GM19099 (cell line): Measurements from ENCODE around the gene TAS2R9.

ENCODE experiments used
- POLR2A ChIP-seq: IDR thresholded peaks from 3 replicates; pipeline ENCODE4 v1.6.1; 2011; ENCODE audit warnings: low read depth; ENCODE audit not compliant: insufficient read length; ENCODE audit errors: extremely low read depth

TAS2R9 gene, protein sequence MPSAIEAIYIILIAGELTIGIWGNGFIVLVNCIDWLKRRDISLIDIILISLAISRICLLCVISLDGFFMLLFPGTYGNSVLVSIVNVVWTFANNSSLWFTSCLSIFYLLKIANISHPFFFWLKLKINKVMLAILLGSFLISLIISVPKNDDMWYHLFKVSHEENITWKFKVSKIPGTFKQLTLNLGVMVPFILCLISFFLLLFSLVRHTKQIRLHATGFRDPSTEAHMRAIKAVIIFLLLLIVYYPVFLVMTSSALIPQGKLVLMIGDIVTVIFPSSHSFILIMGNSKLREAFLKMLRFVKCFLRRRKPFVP

DNA sequence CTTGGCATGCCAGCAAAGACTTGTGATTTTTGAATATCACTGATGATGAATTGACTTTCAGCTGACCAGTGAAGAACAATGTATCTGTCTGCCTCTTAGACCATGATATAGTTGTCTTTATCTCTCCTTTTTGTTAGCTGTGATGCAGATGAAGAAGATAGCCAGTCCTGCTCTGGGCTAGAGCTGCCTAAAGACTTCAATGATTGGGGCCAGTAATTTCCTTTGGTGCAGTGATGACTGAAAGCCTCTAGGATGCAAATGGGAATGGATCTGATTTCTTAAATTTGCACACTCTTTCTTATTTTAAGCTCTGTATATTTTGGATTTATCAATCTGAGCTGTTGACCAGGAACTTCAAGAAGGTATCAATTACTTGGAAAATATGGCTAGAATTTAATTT, at the start of gene TAS2R9:
TSS of gene TAS2R9 (minus strand) at position 101 of the 400 bp plus-strand sequence. CDS start at position 8, 93 bp downstream.
- no peak for TF ChIP-seq POLR2A

DNA sequence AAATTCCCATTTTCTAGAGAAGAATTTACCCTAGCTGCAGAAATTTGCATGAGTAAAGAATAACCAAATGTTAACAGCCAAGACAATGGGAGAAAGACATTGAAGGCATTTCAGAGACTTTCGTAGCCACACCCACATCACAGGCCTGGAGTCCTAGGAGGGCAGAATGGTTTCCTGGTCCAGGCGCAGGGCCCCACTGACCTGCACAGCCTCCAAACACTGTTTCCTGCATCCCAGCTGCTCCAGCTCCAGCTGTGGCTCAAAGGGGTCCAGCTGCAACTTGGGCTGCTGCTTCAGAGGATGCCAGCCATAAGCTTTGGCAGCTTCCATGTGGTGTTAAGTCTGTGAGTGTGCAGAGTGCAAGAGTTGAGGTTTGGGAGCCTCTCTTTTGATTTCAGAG, 45.8 kb upstream of the TAS2R9 start:
- TF ChIP-seq POLR2A = no peak

DNA sequence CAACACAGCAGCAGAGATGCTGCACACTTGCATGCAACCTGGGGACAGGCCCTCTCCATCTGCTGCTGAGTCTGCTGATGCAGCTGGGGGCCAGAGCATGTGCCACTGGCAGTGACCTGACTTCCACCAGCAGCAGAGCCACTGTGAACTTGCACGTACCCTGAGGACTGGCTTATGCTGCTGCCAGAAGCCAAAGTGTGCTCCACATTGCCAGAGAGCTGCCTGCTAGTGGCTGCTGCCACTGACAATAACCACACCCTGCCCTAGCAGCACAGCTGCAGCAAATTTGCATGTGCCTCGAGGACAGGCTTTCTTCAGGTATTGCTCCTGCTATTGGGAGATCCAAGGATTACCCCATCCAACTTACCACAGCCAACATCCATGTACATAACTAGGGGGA, 43.8 kb upstream of the TAS2R9 start:
- no peak for TF ChIP-seq POLR2A

DNA sequence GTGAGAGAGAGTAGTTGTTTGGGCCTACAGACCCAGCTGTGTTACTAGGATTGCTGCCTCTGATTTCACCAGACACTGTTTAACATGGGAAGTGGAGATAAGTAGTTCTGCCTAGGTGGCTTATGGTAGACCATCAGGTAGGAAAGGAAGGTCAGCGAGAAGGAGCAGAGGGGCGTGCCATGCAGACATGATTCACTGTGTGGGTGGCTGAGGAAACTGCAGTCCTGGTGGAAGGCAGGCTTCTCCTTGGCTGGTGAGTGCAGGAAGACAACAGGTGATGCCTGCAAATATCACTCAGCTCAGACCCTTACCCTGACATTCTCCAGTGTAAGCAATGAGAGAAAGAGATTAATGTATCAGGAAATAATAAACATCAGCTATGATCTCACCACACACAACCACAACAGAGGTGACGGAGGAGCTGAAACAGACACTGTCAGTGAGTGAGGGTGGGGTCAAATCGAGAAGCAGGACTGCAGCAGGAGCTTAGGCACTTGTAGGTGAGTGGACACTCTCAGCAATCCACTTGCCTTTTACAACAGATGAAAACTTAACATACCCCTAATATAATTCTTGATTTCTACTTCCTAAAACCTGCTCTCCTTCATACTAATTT, 41.4 kb upstream of the TAS2R9 start:
- no peak for TF ChIP-seq POLR2A

DNA sequence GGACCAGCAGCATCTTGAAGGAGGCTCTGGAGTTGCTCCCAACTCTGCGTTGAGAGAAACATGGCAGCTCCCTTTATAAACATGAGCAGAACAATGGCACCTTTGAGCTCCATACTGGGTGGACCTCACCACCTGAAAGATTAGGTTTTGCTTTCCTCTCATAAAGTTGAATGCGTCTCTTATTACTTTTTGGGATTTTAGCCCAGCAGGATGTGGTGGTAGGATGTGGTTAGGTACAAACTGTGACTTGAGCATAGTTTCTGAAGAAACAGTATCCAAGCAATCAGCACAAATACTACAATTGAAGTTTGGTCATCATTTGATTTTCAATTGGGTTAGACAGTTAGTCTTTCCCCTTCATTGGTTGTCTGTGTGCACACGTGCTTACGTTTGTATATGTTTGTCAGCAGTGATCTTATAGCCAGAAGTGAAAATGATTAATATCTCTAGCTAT, 39.5 kb upstream of the TAS2R9 start, which contains the start of gene PRR4:
TSS of gene PRR4 (minus strand) at position 51 of the 454 bp plus-strand sequence. CDS start at position 13, 38 bp downstream.
- TF ChIP-seq POLR2A = no peak

DNA sequence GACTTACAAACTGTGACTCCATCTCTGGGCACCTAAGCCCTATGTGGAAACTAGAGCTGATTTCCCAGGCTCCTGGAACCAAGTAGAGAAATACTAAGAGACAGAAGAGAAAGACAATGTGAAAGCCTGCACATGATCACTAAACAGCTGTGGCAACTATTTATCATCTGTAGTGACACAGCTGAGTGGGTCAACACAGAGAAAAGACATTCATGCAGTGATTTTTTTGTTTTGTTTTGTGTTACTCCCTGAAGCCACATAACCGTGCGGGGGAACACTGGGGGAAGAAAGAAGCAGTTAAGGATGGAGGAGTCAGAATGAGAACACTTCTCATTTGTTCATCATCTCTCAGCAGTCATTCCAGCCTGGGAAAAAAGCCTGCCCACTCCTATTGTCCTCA, 37.8 kb upstream of the TAS2R9 start:
- TF ChIP-seq POLR2A = no peak

DNA sequence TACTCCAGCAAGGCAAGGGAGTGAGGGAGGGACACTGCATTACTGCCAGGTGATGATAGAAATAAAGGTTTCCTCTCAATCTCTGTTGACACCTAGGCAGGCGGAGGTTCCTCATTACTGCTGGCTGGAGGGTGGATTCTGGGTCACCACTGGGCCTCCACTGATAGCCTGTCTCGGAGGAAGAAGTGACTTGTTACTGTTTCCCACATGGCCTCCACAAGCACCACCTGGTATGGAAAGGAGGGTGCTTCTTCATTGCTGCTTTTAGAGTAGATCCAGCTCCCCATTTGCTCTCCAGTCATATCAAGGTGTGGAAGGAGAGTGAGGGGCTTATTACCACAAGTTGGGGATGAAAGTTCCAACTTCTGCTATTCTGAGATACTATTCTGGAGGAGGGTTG, 32.9 kb upstream of the TAS2R9 start:
- no peak for TF ChIP-seq POLR2A

DNA sequence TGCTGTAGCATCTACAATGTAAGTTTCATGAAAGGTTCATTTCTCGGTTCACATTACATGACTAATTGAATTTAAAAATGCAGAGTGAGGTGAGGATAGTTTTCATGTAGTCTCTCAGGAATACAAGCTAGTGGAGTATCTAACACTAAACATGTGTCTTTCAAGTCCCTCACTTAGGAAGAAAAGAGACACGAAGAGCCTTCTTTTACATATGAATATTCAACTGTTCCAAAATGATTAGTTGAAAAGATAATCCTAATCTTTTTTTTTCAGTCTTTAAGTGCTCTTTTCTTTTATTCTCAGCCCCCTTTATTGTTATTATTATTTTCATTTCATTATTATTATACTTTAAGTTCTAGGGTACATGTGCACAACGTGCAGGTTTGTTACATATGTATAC, 28.5 kb upstream of the TAS2R9 start:
- no peak for TF ChIP-seq POLR2A

DNA sequence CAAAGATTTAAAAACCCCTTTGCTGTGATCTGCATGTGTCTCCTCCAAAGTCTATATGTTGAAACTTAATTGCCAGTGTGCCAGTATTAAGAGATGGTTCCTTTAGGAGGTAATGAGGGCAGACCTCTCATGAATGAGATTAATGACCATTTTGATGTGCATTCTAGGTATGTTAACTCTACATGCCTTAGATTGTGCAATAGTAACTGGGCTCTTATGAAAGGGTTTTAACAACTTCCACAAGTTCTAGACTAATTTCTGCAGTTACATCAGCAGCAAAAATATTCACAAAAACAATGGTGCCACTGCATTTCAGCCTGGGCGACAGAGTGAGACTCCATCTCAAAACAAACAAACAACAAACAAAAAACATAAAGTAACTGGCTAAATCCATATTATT, 20.0 kb upstream of the TAS2R9 start:
- TF ChIP-seq POLR2A = no peak

DNA sequence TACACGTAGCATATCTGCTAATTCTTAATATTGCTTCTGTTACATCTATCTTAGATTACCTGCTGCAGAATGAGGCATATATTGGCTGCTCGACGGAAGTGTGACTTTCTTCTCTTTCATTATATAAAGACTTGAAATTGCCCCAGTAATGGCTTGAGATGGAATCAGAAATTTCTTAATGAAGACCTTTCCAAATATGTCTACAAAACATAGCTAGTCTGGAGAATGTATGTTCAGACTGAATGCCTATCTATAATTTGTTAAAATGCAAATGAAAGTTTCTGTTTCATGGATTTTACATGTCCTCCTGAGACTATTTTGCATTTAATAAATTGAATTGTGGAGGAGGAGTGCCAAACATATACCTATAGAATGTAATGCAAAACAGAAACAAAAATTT, 16.3 kb upstream of the TAS2R9 start, which contains the start of gene TAS2R10:
TSS of gene TAS2R10 (minus strand) at position 101 of the 400 bp plus-strand sequence. CDS start at position 12, 89 bp downstream.
- no peak for TF ChIP-seq POLR2A

DNA sequence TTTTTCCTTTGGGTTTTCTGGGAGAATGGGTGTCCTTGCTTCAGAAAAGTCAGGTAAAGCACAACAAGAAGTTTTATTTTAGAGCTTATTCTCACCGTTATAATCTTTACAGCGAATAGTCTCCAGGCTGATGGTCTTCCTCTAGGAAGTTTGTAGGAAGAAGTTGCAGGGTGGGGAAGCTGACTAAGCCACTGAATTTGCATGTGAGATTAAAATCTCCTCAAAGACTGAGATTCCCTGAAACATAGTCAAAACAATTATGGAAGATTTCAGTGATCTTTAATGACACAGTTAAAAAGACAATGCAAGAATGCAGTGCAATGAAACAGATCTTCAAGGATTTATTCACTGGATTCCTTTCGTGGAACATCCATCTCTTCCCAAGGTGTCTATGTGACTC, 15.0 kb upstream of the TAS2R9 start:
- no peak for TF ChIP-seq POLR2A

DNA sequence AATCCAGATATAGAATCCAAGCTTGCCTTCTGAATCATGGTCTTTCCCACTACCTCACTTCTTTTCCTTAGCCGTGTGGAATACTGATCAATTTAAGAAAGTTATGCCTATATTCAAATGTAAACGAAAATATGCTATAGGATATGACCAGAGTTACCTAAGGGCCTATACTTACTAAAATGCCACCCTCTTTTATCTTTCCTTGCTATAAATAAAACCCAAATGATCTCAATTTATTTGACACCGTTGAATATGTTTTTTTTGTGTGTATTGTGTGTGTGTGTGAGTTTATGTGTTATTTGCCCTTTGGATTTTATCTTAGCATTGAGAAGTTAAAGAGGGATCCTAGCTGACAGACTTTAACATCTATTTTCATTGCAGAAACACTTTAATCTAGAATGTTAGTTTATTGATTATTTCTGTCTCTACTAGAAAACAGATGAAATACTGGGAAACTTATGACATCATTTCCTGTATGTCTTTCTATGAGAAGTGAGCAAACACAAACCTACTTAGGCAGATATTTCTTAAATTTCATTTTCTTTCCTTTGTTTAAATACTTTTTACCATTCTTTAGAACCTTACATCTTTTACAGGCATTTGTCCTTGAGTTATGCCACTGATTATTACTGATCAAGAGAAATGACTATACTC, 2.0 kb upstream of the TAS2R9 start:
- no peak for TF ChIP-seq POLR2A

DNA sequence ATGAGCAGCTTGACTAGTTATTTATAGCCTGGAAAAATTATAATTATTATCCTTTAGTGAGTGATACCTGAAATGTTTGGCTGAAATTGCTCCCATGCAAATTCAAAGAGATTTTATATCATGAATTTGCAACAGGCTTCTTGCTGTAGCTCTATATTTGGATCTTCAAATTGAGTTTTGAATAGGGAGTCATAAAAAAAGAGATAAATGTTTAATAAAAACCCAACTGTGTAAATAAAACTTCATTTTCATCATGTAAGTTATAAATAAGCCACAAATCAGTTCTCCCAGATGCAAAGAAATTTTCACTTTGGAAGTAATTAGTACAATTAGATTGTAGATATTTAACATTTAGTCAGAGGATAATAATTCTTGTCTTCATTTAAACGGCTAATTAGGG, 2.8 kb downstream of the TAS2R9 start, which contains the start of gene TAS2R8:
TSS of gene TAS2R8 (minus strand) at position 101 of the 400 bp plus-strand sequence. CDS start 306 bp downstream, outside the sequence.
- no peak for TF ChIP-seq POLR2A

DNA sequence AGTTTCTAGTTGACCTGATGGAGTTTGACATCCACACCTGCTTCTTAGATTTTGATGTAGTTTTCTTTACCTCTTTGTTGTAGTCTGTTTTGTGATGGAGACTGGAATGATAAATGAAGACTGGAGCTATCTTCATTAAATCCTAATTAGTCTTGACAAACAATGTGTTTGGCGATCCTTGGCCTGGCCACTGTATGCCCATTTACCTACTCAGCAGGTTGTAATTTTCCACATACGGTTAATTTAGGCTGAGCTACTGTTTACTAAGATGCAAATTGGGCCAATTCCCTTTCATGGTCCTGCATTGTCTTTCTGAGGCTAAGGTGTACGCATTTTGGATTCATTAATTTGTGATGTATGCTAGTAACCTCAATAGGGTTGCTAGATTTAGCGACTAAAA, 7.4 kb downstream of the TAS2R9 start, which contains the start of gene TAS2R7:
TSS of gene TAS2R7 (minus strand) at position 41 of the 400 bp plus-strand sequence. CDS start 57 bp downstream, outside the sequence.
- TF ChIP-seq POLR2A = no peak

DNA sequence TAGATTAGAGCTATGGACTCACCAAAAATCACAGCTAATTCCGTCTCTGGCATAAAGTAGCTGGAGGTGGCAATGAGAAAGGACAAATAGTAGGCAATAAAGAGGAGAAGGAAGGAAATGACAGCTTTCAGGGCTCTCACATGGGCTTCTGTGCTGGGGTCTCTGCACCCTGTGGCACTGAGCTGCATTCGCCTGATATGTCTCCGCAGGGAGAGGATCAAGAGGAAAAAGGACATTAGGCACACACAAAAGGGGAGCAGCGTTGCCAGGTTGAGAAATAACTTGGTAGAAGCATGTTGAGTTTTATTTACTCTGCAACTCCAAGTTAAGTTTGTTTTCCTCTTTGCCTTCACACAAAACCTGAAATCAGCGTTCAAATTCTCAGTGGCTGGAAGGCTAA, 8.2 kb downstream of the TAS2R9 start:
- no peak for TF ChIP-seq POLR2A
